Esophagus squamous epithelium (tissue), 5 donors: Measurements from ENCODE around the gene AK3. TPM values are rescaled to one million over a fixed set of nuclear protein-coding genes. Genes with fewer than 3 reads are reported as not detected.

Source experiments
- DNase-seq: peaks from one replicate; lab custom pipeline; 2025; lab: John Stamatoyannopoulos, UW
- H3K27ac ChIP-seq, 4 donors: fragments of 200-600 bp; sonication (generic); one replicate each; pipeline ENCODE4 v1.5.1; 2016 to 2019; ENCODE audit warnings: mild to moderate bottlenecking in 1 of 4
- H3K27me3 ChIP-seq, 4 donors: fragments of 200-600 bp; sonication (generic); 1 replicate in 3 of 4; 2 replicates in 1 of 4; pipeline versions ENCODE4 v1.5.1 to v1.6.0; 2017 to 2021; ENCODE audit warnings: antibody characterized with exemption in 1 of 4
- H3K36me3 ChIP-seq, 3 donors: fragments of 200-600 bp; sonication (generic); one replicate each; pipeline ENCODE4 v1.5.1; 2016 to 2019
- H3K4me1 ChIP-seq, 3 donors: fragments of 200-600 bp; sonication (generic); one replicate each; pipeline ENCODE4 v1.5.1; 2017 to 2019
- H3K4me3 ChIP-seq, 4 donors: fragments of 200-600 bp; sonication (generic); 1 replicate in 3 of 4; 2 replicates in 1 of 4; pipeline ENCODE4 v1.5.1; 2016 to 2019; ENCODE audit warnings: mild to moderate bottlenecking in 2 of 4, moderate library complexity in 1 of 4
- H3K9me3 ChIP-seq, 3 donors: fragments of 200-600 bp; sonication (generic); one replicate each; pipeline ENCODE4 v1.5.1; 2016 to 2019
- CTCF ChIP-seq, 6 experiments: fragments of 450-650 bp in 4 of 6; fragments of 200-600 bp in 2 of 6; sonication (generic) in 2 of 6; IDR thresholded peaks; one replicate each; pipeline ENCODE4 v1.5.1; 2016 to 2019; ENCODE audit warnings: antibody characterized with exemption in 6 of 6, mild to moderate bottlenecking in 4 of 6, moderate library complexity in 4 of 6
- POLR2A ChIP-seq, 4 donors: fragments of 450-650 bp; IDR thresholded peaks; one replicate each; pipeline ENCODE4 v1.6.1; 2017; ENCODE audit warnings: antibody characterized with exemption in 4 of 4, mild to moderate bottlenecking in 4 of 4, moderate library complexity in 3 of 4
- WGBS, 2 donors: methylation state at CpG; one replicate each; pipeline ENCODE4 v1.1.5; 2018; 5-methylcytosine and 5-hydroxymethylcytosine counted together
- intact Hi-C: fragments of 100-400 bp; cut with DNase I; formaldehyde crosslinking; loops from one replicate; pipeline ENCODE4 v1.15.0; 2022
- total RNA-seq, 4 donors: library from RNA; depleted of rRNA; stranded (reverse); fragments of >200 nt; gene quantifications; one replicate each; pipeline ENCODE4 v1.1.0, GENCODE V29; 2016
- donor health status: DM: yes; HTN: yes; CAD: no.

The AK3 gene
- total RNA-seq, 4 donors from 2014 or later: 47.8 to 104 (median 81.2) TPM

- Histone ChIP-seq H3K9me3 (no peaks in the 10 kb centered on the region), H3K36me3 (peaks cover 0 to 85% (median 5%) of the 10 kb centered on the region in 3 donors), H3K27ac (no peak overlapping the region), H3K4me1 (peaks cover 0 to 12% (median 3%) of the 10 kb centered on the region in 3 donors), H3K4me3 (no peak overlapping the region), H3K27me3 (no peaks in the 10 kb centered on the region)
- 51 to 81% methylated on average over 2 of the region's 2 CpGs for WGBS, 2 donors
- TF ChIP-seq CTCF (IDR thresholded peaks at IDR 0.05) (no peak), POLR2A (IDR thresholded peaks at IDR 0.05) (no peak)
- intact Hi-C loops: no loop called here
- DNase-seq: no peak
Measured at GRCh38 chr9:4704129-4704528, 36.9 kb downstream of the AK3 start.

GRCh38 chr9:4701526-4701925 lies 39.5 kb downstream of the AK3 start:
- Histone ChIP-seq H3K27me3 (no peaks in the 10 kb centered on the region), H3K36me3 (peaks cover 0 to 92% (median 5%) of the 10 kb centered on the region in 3 donors), H3K4me3 (no peak overlapping the region), H3K27ac (no peak overlapping the region), H3K9me3 (no peaks in the 10 kb centered on the region), H3K4me1 (peaks cover 0 to 4% (median 3%) of the 10 kb centered on the region in 3 donors)
- intact Hi-C loops: no loop called here
- DNase-seq: no peak
- TF ChIP-seq POLR2A (IDR thresholded peaks at IDR 0.05) (no peak), CTCF (IDR thresholded peaks at IDR 0.05) (no peak)
- 50 to 58% methylated on average over 1 of the region's 1 CpG for WGBS, 2 donors

- intact Hi-C loops: no loop called here
- peaks cover 0 to 4% (median 3%) of the 10 kb centered on the region in 3 donors for H3K4me1 ChIP-seq
- no peak for TF ChIP-seq POLR2A (IDR thresholded peaks at IDR 0.05)
- no peak for TF ChIP-seq CTCF (IDR thresholded peaks at IDR 0.05)
Measured at GRCh38 chr9:4700932-4701331, 40.1 kb downstream of the AK3 start.

GRCh38 chr9:4700091-4700490 lies 40.9 kb downstream of the AK3 start:
- peaks cover 0 to 93% (median 5%) of the 10 kb centered on the region in 3 donors for H3K36me3 ChIP-seq
- H3K4me3 ChIP-seq: no peak overlapping the region
- H3K4me1 ChIP-seq: peaks cover 0 to 4% (median 3%) of the 10 kb centered on the region in 3 donors
- no peaks in the 10 kb centered on the region for H3K27me3 ChIP-seq
- intact Hi-C loops: no loop called here
- TF ChIP-seq CTCF (IDR thresholded peaks at IDR 0.05) (no peak), POLR2A (IDR thresholded peaks at IDR 0.05) (no peak)
- no peaks in the 10 kb centered on the region for H3K9me3 ChIP-seq
- DNase-seq: no peak
- H3K27ac ChIP-seq: no peak overlapping the region
- WGBS, 2 donors: 76 to 85% methylated on average over 3 of the region's 3 CpGs

More at GRCh38 chr9:4700932-4701331, 40.1 kb downstream of the AK3 start:
- WGBS, 2 donors: 64 to 81% methylated on average over 2 of the region's 2 CpGs
- Histone ChIP-seq H3K27ac (no peak overlapping the region), H3K9me3 (no peaks in the 10 kb centered on the region), H3K4me3 (no peak overlapping the region), H3K27me3 (no peaks in the 10 kb centered on the region), H3K36me3 (peaks cover 0 to 90% (median 5%) of the 10 kb centered on the region in 3 donors)
- no peak for DNase-seq

GRCh38 chr9:4691795-4692194 lies 49.2 kb downstream of the AK3 start:
- DNase-seq: no peak
- no peak for TF ChIP-seq CTCF (IDR thresholded peaks at IDR 0.05)
- no peak for TF ChIP-seq POLR2A (IDR thresholded peaks at IDR 0.05)
- Histone ChIP-seq H3K4me1 (peaks cover 0 to 37% (median 0%) of the 10 kb centered on the region in 3 donors), H3K27me3 (no peaks in the 10 kb centered on the region), H3K9me3 (no peaks in the 10 kb centered on the region), H3K4me3 (no peak overlapping the region), H3K27ac (no peak overlapping the region), H3K36me3 (peaks cover 0 to 88% (median 0%) of the 10 kb centered on the region in 3 donors)
- intact Hi-C loops: no loop called here
- 70 to 82% methylated on average over 3 of the region's 3 CpGs for WGBS, 2 donors
